Measurements from ENCODE around the gene PRL.

GRCh38 chr6:22240025-22240424 lies 56.8 kb downstream of the PRL start:
- TF ChIP-seq, protein P1, sequence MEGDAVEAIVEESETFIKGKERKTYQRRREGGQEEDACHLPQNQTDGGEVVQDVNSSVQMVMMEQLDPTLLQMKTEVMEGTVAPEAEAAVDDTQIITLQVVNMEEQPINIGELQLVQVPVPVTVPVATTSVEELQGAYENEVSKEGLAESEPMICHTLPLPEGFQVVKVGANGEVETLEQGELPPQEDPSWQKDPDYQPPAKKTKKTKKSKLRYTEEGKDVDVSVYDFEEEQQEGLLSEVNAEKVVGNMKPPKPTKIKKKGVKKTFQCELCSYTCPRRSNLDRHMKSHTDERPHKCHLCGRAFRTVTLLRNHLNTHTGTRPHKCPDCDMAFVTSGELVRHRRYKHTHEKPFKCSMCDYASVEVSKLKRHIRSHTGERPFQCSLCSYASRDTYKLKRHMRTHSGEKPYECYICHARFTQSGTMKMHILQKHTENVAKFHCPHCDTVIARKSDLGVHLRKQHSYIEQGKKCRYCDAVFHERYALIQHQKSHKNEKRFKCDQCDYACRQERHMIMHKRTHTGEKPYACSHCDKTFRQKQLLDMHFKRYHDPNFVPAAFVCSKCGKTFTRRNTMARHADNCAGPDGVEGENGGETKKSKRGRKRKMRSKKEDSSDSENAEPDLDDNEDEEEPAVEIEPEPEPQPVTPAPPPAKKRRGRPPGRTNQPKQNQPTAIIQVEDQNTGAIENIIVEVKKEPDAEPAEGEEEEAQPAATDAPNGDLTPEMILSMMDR (IDR thresholded peaks at IDR 0.05): no peak
- no peak for TF ChIP-seq ZFX (IDR thresholded peaks at IDR 0.05; ENCODE audit: borderline replicate concordance)

All from 22Rv1 (cell line).